Astrocyte of the spinal cord (primary cell): ENCODE measurements around the gene KDM4C.

Experiments
- DNase-seq: peaks from one replicate; pipeline ENCODE4 v3.0.0; 2011; ENCODE audit warnings: low read depth, low spot score
- H3K4me3 ChIP-seq: 2 replicates; pipeline ENCODE4 v1.5.1; 2011; ENCODE audit warnings: low read depth, mild to moderate bottlenecking, low read length, moderate library complexity
- in situ Hi-C: cut with HindIII; loops from 2 replicates; pipeline ENCODE4 v1.10.0; 2017; ENCODE audit warnings: low sequenced_read_pairs
- TF ChIP-seq, protein P1 (sequence below): IDR thresholded peaks from 2 replicates; pipeline ENCODE4 v1.5.1; 2012; ENCODE audit warnings: low read depth, mild to moderate bottlenecking, low read length, inconsistent platforms

Gene KDM4C

DNA sequence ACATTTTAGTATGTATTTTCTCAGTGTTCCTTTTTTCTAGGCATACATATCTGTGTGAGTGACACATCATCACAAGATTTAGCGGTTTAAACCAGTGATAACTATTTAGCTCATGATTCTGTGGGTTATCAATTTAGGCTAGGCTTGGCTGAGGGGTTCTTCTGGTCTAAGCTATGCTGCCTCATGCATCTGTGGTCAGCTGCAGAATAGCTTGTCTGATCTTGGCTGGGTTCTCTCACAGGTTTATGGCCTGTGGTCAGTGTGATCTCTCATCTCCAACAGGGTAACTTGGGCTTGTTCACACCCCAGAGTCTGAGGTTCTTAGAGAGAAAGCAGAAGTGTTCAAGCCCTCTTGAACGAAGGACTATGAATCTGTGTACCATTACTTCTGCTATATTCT is 363.3 kb downstream of the KDM4C start:
- in situ Hi-C loops, result no loop called here
- DNase-seq, result no peak
- TF ChIP-seq, protein P1, sequence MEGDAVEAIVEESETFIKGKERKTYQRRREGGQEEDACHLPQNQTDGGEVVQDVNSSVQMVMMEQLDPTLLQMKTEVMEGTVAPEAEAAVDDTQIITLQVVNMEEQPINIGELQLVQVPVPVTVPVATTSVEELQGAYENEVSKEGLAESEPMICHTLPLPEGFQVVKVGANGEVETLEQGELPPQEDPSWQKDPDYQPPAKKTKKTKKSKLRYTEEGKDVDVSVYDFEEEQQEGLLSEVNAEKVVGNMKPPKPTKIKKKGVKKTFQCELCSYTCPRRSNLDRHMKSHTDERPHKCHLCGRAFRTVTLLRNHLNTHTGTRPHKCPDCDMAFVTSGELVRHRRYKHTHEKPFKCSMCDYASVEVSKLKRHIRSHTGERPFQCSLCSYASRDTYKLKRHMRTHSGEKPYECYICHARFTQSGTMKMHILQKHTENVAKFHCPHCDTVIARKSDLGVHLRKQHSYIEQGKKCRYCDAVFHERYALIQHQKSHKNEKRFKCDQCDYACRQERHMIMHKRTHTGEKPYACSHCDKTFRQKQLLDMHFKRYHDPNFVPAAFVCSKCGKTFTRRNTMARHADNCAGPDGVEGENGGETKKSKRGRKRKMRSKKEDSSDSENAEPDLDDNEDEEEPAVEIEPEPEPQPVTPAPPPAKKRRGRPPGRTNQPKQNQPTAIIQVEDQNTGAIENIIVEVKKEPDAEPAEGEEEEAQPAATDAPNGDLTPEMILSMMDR, result no peak
- H3K4me3 ChIP-seq, result no peak overlapping the region

DNA sequence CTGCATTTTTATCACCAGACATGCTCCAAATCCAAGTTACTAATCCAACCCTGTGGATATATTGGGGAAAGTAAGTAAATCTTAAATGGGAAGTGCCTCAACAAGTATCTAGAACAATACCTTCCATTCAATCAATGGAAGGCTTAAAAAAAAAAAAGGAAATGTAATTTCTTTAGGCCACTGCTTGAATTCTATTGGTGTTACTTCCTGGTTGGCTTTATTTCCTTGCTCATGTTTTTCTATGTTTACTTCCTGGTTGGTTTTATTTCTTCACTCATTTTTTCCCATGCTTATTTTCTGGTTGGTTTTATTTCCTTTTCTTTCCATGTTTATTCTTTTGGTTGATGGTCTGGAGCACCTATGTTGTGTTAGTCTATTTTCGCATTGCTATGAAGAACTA is 363.9 kb downstream of the KDM4C start:
- no peak for DNase-seq
- in situ Hi-C loops, result no loop called here
- TF ChIP-seq, protein P1, result no peak
- H3K4me3 ChIP-seq, result no peak overlapping the region

DNA sequence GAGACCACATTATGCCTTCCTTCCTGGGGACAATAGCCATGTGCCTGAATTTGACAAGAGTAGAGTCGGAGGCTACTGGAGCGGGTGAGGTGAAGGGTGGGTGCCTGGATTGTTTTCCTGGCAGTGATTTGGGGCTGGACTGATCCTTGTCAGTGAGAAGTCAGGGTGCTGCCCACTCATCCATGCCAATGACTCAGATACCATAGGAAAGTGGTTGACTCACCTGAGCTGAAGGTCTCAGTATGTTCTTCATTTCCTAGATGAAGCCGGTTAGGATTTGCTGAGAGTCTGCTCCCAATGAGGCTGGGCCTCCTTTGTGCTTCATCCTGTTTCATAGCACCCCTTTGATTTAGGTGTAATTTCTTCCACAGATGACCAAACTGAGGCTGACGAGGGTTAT is 366.0 kb downstream of the KDM4C start:
- in situ Hi-C loops, result no loop called here
- H3K4me3 ChIP-seq, result no peak overlapping the region
- TF ChIP-seq, protein P1, result no peak
- no peak for DNase-seq

DNA sequence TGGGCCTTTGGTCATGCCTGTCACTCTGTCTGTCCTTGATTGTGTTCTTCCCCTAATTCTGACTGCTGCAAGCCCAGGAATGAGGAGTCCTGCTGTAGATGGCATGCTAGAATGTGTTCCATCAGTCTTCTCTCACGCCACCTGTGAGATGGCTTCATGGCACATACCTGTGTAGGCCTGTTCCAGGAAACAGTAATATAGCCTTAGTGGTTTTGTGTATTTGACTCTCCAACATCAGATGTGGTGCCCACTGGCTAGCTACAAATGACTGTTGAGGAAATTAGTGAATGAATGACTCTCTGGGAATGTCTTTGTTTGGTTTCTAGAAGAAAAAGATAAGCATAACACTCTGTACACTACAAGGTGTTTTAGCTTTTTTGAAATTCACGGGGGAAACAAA is 367.5 kb downstream of the KDM4C start:
- DNase-seq, result no peak
- TF ChIP-seq, protein P1, result no peak
- in situ Hi-C loops, result no loop called here

DNA sequence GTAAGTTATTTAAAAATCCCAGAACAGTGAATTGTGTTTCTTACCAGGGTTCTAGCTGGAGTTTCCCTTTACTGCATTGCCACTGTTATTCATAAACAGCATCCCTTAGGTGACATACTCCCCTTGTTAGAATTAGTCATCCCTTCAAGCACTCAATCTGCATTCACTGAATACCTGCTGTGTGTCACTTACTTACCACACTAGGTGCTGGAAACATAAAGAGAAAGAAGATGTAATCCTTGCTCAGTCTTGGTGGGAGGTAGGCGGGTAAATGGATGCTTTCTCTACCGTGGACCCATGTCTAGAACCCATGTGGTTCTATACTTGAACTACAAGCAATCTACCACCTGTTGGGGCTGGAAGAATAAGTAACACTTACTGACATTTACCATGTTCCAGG is 371.6 kb downstream of the KDM4C start:
- in situ Hi-C loops, result no loop called here
- no peak for DNase-seq
- TF ChIP-seq, protein P1, result no peak
- H3K4me3 ChIP-seq, result no peak overlapping the region

More for the DNA sequence above, 367.5 kb downstream of the KDM4C start:
- no peak overlapping the region for H3K4me3 ChIP-seq

DNA sequence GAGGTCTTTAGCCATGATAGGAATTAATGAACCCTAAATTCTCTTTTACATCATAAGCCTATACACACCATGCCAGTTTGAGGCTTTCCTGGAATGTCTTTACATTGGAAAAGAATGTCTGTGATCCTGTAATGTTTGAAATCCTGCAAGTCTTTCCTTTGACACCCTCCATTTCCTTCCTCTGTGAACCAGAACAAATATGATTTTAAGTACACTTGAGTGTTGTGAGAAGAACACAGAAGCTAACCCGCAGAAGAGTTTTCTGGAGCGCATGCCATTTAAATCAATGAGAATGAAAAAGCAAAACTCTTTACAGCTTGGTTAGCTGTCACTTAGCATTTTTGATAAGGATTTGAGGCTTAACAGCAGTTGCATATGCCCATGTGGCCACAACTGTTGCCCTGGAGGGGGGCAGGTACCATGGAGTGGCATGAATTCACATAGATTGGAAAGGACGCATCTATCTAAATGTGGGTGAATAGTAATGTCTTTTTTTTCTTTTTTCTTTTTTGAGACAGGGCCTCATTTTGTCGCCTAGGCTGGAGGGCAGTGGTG is 372.6 kb downstream of the KDM4C start:
- in situ Hi-C loops, result no loop called here
- no peak for DNase-seq
- H3K4me3 ChIP-seq, result no peak overlapping the region
- TF ChIP-seq, protein P1, result no peak

DNA sequence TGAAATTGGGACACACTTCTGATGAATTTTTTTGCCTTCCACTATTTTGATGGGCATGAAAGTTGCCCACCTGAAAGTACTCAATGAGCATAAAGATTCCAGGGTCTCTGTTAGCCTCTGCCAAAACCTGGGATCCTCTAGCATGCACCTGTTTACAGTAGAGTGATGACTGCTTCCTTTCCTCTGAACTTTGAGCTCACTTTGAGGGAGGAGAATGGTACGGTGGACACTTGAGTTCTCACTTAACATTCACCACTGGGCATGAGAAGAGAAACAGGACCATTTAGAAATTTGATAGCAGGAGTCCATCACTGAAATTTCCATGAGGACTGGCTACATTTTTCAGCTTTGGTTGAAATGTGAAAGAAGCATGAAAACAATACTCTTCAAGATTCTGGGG is 374.8 kb downstream of the KDM4C start:
- TF ChIP-seq, protein P1, result no peak
- in situ Hi-C loops, result no loop called here
- DNase-seq, result no peak
- no peak overlapping the region for H3K4me3 ChIP-seq
